Astrocyte (in vitro differentiated cells and primary cell): ENCODE results near the gene METAP1D.

Experiments used
- CTCF ChIP-seq: IDR thresholded peaks from 2 replicates; pipeline ENCODE4 v1.5.1; 2011; ENCODE audit warnings: low read depth, mild to moderate bottlenecking, inconsistent platforms, low read length, moderate library complexity; ENCODE audit not compliant: insufficient read depth
- EZH2 ChIP-seq: IDR thresholded peaks from 2 replicates; pipeline ENCODE4 v1.6.1; 2012; ENCODE audit warnings: mild to moderate bottlenecking, low read length, inconsistent platforms; ENCODE audit not compliant: insufficient read depth

DNA sequence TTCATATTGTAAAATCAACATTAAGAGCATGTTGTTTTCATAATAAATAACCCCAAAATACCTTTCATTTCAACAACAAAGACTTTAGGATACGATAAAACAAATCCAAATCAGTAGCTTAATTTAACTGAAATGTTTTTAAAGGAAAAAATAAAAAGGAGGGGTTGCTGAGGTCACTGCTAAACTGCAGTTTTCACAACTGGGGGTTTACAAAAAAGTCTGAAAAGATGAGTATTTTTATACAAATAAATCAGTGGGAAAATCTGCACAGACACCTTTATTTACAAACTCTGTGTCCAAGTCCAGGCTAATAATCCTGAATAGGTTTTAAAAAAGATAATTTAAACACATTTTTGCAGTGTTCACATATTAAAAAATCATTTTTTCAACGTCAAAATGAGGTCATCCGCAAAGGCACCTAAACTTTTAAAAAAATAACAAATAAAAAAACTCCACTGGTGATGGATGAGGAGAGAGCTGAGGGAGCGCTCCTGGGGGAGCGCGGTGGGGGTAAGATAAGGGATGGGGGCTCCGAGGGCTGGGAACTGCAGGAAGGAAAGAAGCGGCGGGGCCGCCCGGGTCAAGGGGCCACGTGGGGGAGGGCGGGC, 99.8 kb downstream of the METAP1D start:
- no peak for TF ChIP-seq CTCF
- TF ChIP-seq EZH2 = no peak
